GM18868 (cell line): ENCODE data around the gene TOGARAM2.
"Not testable (repeated sequence)": the region's sequence is repeated elsewhere in the genome, so short reads cannot be mapped to it uniquely, and the experiment has no call there.

Experiments used
- ATAC-seq: cut with Tn5 transposase; IDR thresholded peaks from one replicate; pipeline ENCODE4 v1.9.1; 2021; ENCODE audit warnings: mild to moderate bottlenecking, moderate library complexity; ENCODE audit not compliant: unreplicated experiment

Gene TOGARAM2

GRCh38 chr2:29070526-29070925 is 89.4 kb downstream of the TOGARAM2 start:
- no peak for ATAC-seq

GRCh38 chr2:29071032-29071975 is 90.2 kb downstream of the TOGARAM2 start:
- ATAC-seq, result no peak

- ATAC-seq, result no peak
These were observed 91.2 kb downstream of the TOGARAM2 start for GRCh38 chr2:29072251-29072650.

- no peak for ATAC-seq
These were observed 92.0 kb downstream of the TOGARAM2 start for GRCh38 chr2:29072971-29073725.

GRCh38 chr2:29073933-29074332 is 92.8 kb downstream of the TOGARAM2 start:
- ATAC-seq, result no peak

GRCh38 chr2:29074411-29074810 is 93.3 kb downstream of the TOGARAM2 start, which contains the start of gene PCARE:
Gene PCARE, minus strand, starts transcription at chr2:29074523. Its CDS starts 262 bp downstream, at chr2:29074261.
- ATAC-seq, result no peak

- ATAC-seq, result no peak
These were observed 95.0 kb downstream of the TOGARAM2 start for GRCh38 chr2:29075894-29076705.

- no peak for ATAC-seq
These were observed 98.8 kb downstream of the TOGARAM2 start for GRCh38 chr2:29079887-29080286.

GRCh38 chr2:29080886-29081743 is 100.0 kb downstream of the TOGARAM2 start:
- ATAC-seq, result no peak

- ATAC-seq, result no peak
These were observed 101.9 kb downstream of the TOGARAM2 start for GRCh38 chr2:29082804-29083495.

GRCh38 chr2:29084554-29084953 is 103.5 kb downstream of the TOGARAM2 start:
- ATAC-seq, result no peak

GRCh38 chr2:29090311-29090710 is 109.2 kb downstream of the TOGARAM2 start:
- ATAC-seq, result not testable (repeated sequence)

- ATAC-seq, result no peak
These were observed 115.9 kb downstream of the TOGARAM2 start for GRCh38 chr2:29096969-29097368.

- ATAC-seq, result no peak
These were observed 116.5 kb downstream of the TOGARAM2 start for GRCh38 chr2:29097569-29097968.

- ATAC-seq, result no peak
These were observed 119.5 kb downstream of the TOGARAM2 start for GRCh38 chr2:29100564-29100963.
